Measurements from ENCODE around the gene KCNH2.

Gene KCNH2

GRCh38 chr7:150986099-150986512 is 8.0 kb upstream of the KCNH2 start:
- TF ChIP-seq CTCF (IDR thresholded peaks at IDR 0.05; ENCODE audit: insufficient read depth, low read length, poor library complexity, severe bottlenecking): peak; percentile 81
- no peaks in the 10 kb centered on the region for H3K36me3 ChIP-seq (ENCODE audit: control insufficient read depth, insufficient read depth, low read length)
- H3K27me3 ChIP-seq (replicated peaks; ENCODE audit: control insufficient read depth, insufficient read depth, low read length): no peaks in the 10 kb centered on the region; the same call in none of the 2 replicates
- H3K4me3 ChIP-seq (replicated peaks; ENCODE audit: low read depth, low read length): no peak overlapping the region
- DNase-seq (ENCODE audit: extremely low read depth, insufficient read length): no peak

- Histone ChIP-seq H3K4me3 (replicated peaks; ENCODE audit: low read depth, low read length) (no peak overlapping the region), H3K36me3 (ENCODE audit: control insufficient read depth, insufficient read depth, low read length) (no peaks in the 10 kb centered on the region), H3K27me3 (replicated peaks; ENCODE audit: control insufficient read depth, insufficient read depth, low read length) (no peaks in the 10 kb centered on the region; the same call in none of the 2 replicates)
- DNase-seq (ENCODE audit: extremely low read depth, insufficient read length): no peak
- no peak for TF ChIP-seq CTCF (IDR thresholded peaks at IDR 0.05; ENCODE audit: insufficient read depth, low read length, poor library complexity, severe bottlenecking)
These were observed 5.8 kb upstream of the KCNH2 start for GRCh38 chr7:150983893-150984368.

GRCh38 chr7:150982351-150982750 is 4.2 kb upstream of the KCNH2 start:
- Histone ChIP-seq H3K27me3 (replicated peaks; ENCODE audit: control insufficient read depth, insufficient read depth, low read length) (peaks cover 1% of the 10 kb centered on the region; the same call in 1 of the 2 replicates), H3K36me3 (ENCODE audit: control insufficient read depth, insufficient read depth, low read length) (no peaks in the 10 kb centered on the region), H3K4me3 (replicated peaks; ENCODE audit: low read depth, low read length) (no peak overlapping the region)
- DNase-seq (ENCODE audit: extremely low read depth, insufficient read length): no peak
- TF ChIP-seq CTCF (IDR thresholded peaks at IDR 0.05; ENCODE audit: insufficient read depth, low read length, poor library complexity, severe bottlenecking): no peak

GRCh38 chr7:150981644-150982043 is 3.5 kb upstream of the KCNH2 start:
- Histone ChIP-seq H3K27me3 (replicated peaks; ENCODE audit: control insufficient read depth, insufficient read depth, low read length) (peaks cover 1% of the 10 kb centered on the region; the same call in 1 of the 2 replicates), H3K36me3 (ENCODE audit: control insufficient read depth, insufficient read depth, low read length) (no peaks in the 10 kb centered on the region), H3K4me3 (replicated peaks; ENCODE audit: low read depth, low read length) (no peak overlapping the region)
- DNase-seq (ENCODE audit: extremely low read depth, insufficient read length): no peak
- TF ChIP-seq CTCF (IDR thresholded peaks at IDR 0.05; ENCODE audit: insufficient read depth, low read length, poor library complexity, severe bottlenecking): no peak

- Histone ChIP-seq H3K36me3 (ENCODE audit: control insufficient read depth, insufficient read depth, low read length) (no peaks in the 10 kb centered on the region), H3K27me3 (replicated peaks; ENCODE audit: control insufficient read depth, insufficient read depth, low read length) (peaks cover 1% of the 10 kb centered on the region; the same call in 1 of the 2 replicates), H3K4me3 (replicated peaks; ENCODE audit: low read depth, low read length) (no peak overlapping the region)
- no peak for DNase-seq (ENCODE audit: extremely low read depth, insufficient read length)
- TF ChIP-seq CTCF (IDR thresholded peaks at IDR 0.05; ENCODE audit: insufficient read depth, low read length, poor library complexity, severe bottlenecking): no peak
These were observed 2.5 kb upstream of the KCNH2 start for GRCh38 chr7:150980663-150981062.
